Smooth muscle cell (in vitro differentiated cells): Measurements from ENCODE around the gene TAF7. TPM values are rescaled to one million over a fixed set of nuclear protein-coding genes. Genes with fewer than 3 reads are reported as not detected.
"Not testable (repeated sequence)": the region's sequence is repeated elsewhere in the genome, so short reads cannot be mapped to it uniquely, and the experiment has no call there.

Experiments
- DNase-seq: peaks from one replicate; lab custom pipeline; 2025; ENCODE audit not compliant: unreplicated experiment; lab: John Stamatoyannopoulos, UW
- H2AFZ ChIP-seq: fragments of 200-600 bp; sonication (generic); 2 replicates; pipeline ENCODE4 v1.6.0; 2016; ENCODE audit warnings: antibody characterized with exemption, low read depth, mild to moderate bottlenecking
- H3F3A ChIP-seq: fragments of 200-600 bp; sonication (generic); 2 replicates; pipeline ENCODE4 v1.6.0; 2017; ENCODE audit warnings: antibody characterized with exemption, low read depth
- H3K27ac ChIP-seq: fragments of 200-600 bp; sonication (generic); 2 replicates; pipeline ENCODE4 v1.5.1; 2016; ENCODE audit warnings: low read depth, mild to moderate bottlenecking
- H3K27me3 ChIP-seq: fragments of 200-600 bp; sonication (generic); 2 replicates; pipeline ENCODE4 v1.6.1; 2016; ENCODE audit warnings: low read depth, mild to moderate bottlenecking
- H3K36me3 ChIP-seq: fragments of 200-600 bp; sonication (generic); 2 replicates; pipeline ENCODE4 v1.5.1; 2016; ENCODE audit warnings: low read depth
- H3K4me1 ChIP-seq: fragments of 200-600 bp; sonication (generic); 2 replicates; pipeline ENCODE4 v1.5.1; 2016; ENCODE audit warnings: low read depth
- H3K4me2 ChIP-seq: fragments of 200-600 bp; sonication (generic); 2 replicates; pipeline ENCODE4 v1.6.0; 2016; ENCODE audit warnings: mild to moderate bottlenecking
- H3K4me3 ChIP-seq: fragments of 200-600 bp; sonication (generic); 2 replicates; pipeline ENCODE4 v1.5.1; 2016; ENCODE audit warnings: mild to moderate bottlenecking
- H3K79me2 ChIP-seq: fragments of 200-600 bp; sonication (generic); 2 replicates; pipeline ENCODE4 v1.6.0; 2016; ENCODE audit warnings: low read depth, mild to moderate bottlenecking
- H3K9ac ChIP-seq: fragments of 200-600 bp; sonication (generic); 2 replicates; pipeline ENCODE4 v1.6.0; 2016; ENCODE audit warnings: low read depth
- H3K9me3 ChIP-seq: fragments of 200-600 bp; sonication (generic); replicated peaks from 2 replicates; pipeline ENCODE4 v1.5.1; 2016; ENCODE audit warnings: low read depth
- H4K20me1 ChIP-seq: fragments of 200-600 bp; sonication (generic); 2 replicates; pipeline ENCODE4 v1.6.0; 2016; ENCODE audit warnings: low read depth
- WGBS: methylation state at CpG from one replicate; pipeline ENCODE4 v1.1.7; 2016; ENCODE audit warnings: low lambda C conversion rate; 5-methylcytosine and 5-hydroxymethylcytosine counted together
- polyA plus RNA-seq: library from polyadenylated mRNA; unstranded; fragments of >200 nt; fragmentation: Nextera tagmentation; extraction: Ambion mirVana; gene quantifications from 2 replicates; pipeline ENCODE4 v1.2.1, GENCODE V29; 2016
- total RNA-seq: library from RNA; depleted of rRNA; stranded (reverse); fragments of >200 nt; gene quantifications from 2 replicates; pipeline ENCODE4 v1.2.3, GENCODE V29; 2014
- TF ChIP-seq, protein P1 (sequence below): fragments of 200-600 bp; sonication (generic); IDR thresholded peaks from 2 replicates; pipeline ENCODE4 v1.5.1; 2017; ENCODE audit warnings: borderline replicate concordance, mild to moderate bottlenecking, antibody characterized with exemption; ENCODE audit not compliant: insufficient read depth, poor library complexity, severe bottlenecking

TAF7 gene
- total and polyA plus RNA-seq, 2 experiments from 2014 or later = 83.0 to 105 TPM

DNA sequence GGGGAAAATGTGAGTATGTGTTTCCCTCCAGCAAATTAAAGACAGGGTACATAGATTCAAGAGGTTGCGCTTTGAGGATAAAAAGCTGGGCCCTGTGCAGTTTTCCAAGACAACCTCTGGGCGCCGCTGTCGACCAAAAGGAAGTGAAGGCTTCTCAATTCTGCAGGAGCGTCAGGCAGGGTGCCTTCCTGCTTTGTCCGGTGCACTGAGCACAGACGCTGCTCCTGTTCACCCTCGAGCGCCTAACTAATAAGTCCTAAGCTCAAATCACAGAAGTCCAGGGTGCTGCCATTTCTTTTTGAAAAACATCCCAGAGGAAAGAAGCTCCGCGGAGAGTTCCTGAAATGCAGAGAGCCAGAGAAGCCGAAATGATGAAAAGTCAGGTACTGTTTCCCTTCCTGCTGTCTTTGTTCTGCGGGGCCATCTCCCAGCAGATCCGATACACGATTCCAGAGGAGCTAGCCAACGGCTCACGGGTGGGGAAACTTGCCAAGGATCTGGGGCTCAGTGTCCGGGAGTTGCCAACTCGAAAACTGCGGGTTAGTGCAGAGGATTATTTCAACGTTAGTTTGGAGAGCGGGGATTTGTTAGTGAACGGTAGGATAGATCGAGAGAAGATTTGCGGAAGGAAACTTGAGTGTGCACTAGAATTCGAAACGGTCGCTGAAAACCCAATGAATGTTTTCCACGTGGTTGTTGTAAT is 29.5 kb upstream of the TAF7 start, which contains the start of gene PCDHGB1:
TSS of gene PCDHGB1 (plus strand) at position 183 of the 703 bp plus-strand sequence. CDS start at position 345, 162 bp downstream.
- Histone ChIP-seq H3K4me3 (no peak within 1 kb of the TSS), H3K9me3 (peaks cover 6% of the 10 kb centered on the region), H3K27me3 (no peaks in the 10 kb centered on the region), H3K27ac (no peak within 1 kb of the TSS), H3K4me2 (no peak within 1 kb of the TSS), H3K79me2 (no peaks in the 10 kb centered on the region), H3K4me1 (no peaks in the 10 kb centered on the region), H4K20me1 (no peaks in the 10 kb centered on the region), H3K9ac (no peak within 1 kb of the TSS), H3K36me3 (no peaks in the 10 kb centered on the region), H2AFZ (peak within 1 kb of the TSS; percentile 33), H3F3A (no peaks in the 10 kb centered on the region)
- no peak for DNase-seq
- 65% methylated on average over 29 of the region's 29 CpGs for WGBS
- TF ChIP-seq, protein P1, sequence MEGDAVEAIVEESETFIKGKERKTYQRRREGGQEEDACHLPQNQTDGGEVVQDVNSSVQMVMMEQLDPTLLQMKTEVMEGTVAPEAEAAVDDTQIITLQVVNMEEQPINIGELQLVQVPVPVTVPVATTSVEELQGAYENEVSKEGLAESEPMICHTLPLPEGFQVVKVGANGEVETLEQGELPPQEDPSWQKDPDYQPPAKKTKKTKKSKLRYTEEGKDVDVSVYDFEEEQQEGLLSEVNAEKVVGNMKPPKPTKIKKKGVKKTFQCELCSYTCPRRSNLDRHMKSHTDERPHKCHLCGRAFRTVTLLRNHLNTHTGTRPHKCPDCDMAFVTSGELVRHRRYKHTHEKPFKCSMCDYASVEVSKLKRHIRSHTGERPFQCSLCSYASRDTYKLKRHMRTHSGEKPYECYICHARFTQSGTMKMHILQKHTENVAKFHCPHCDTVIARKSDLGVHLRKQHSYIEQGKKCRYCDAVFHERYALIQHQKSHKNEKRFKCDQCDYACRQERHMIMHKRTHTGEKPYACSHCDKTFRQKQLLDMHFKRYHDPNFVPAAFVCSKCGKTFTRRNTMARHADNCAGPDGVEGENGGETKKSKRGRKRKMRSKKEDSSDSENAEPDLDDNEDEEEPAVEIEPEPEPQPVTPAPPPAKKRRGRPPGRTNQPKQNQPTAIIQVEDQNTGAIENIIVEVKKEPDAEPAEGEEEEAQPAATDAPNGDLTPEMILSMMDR = peak; percentile 16

DNA sequence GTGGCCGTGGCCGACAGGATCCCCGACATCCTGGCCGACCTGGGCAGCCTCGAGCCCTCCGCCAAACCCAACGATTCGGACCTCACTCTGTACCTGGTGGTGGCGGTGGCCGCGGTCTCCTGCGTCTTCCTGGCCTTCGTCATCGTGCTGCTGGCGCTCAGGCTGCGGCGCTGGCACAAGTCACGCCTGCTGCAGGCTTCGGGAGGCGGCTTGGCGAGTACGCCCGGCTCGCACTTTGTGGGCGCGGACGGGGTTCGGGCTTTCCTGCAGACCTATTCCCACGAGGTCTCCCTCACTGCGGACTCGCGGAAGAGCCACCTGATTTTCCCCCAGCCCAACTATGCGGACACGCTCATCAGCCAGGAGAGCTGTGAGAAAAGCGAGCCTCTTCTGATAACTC is 25.4 kb upstream of the TAF7 start:
- not testable (repeated sequence) for H3K9ac ChIP-seq, H3F3A ChIP-seq, H3K36me3 ChIP-seq, H3K27ac ChIP-seq, H2AFZ ChIP-seq, H3K27me3 ChIP-seq, H3K79me2 ChIP-seq, H3K9me3 ChIP-seq, H3K4me1 ChIP-seq, H3K4me2 ChIP-seq, DNase-seq, H3K4me3 ChIP-seq, H4K20me1 ChIP-seq
- WGBS = 94% methylated on average over 22 of the region's 35 CpGs

DNA sequence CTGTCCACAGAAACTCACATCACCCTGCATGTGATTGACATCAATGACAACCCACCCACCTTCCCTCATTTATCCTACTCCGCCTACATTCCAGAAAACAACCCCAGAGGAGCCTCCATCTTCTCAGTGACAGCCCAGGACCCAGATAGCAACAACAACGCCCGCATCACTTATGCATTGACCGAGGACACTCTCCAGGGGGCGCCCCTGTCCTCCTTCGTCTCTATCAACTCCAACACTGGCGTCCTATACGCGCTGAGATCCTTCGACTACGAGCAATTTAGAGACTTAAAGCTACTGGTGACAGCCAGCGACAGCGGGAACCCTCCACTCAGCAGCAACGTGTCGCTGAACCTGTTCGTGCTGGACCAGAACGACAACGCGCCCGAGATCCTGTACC is 24.7 kb upstream of the TAF7 start:
- Histone ChIP-seq H3K79me2 (no peaks in the 10 kb centered on the region), H3K4me2 (no peak overlapping the region), H3K4me1 (no peaks in the 10 kb centered on the region), H3K4me3 (no peak overlapping the region), H3K27me3 (no peaks in the 10 kb centered on the region), H3K9me3 (peaks cover 8% of the 10 kb centered on the region), H3K36me3 (no peaks in the 10 kb centered on the region), H3K27ac (no peak overlapping the region), H4K20me1 (no peaks in the 10 kb centered on the region), H2AFZ (no peak overlapping the region), H3K9ac (no peak overlapping the region), H3F3A (no peaks in the 10 kb centered on the region)
- WGBS = 96% methylated on average over 20 of the region's 20 CpGs
- no peak for DNase-seq
- TF ChIP-seq, protein P1 = no peak

DNA sequence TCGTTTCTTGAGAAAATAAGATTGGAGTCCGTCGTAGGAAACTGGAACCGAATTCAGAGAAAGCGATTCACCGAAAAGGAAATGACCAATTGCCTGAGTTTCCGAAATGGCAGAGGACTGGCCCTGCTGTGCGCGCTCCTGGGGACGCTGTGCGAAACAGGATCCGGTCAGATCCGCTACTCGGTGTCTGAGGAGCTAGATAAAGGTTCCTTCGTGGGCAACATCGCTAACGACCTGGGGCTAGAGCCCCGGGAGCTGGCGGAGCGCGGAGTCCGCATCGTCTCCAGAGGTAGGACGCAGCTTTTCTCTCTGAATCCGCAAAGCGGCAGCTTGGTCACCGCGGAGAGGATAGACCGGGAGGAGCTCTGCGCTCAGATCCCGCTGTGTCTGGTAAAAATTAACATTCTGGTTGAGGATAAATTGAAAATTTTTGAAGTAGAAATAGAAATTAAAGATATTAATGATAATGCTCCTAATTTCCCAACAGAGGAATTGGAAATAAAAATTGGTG is 23.4 kb upstream of the TAF7 start:
- Histone ChIP-seq H2AFZ (no peak overlapping the region), H3K36me3 (no peaks in the 10 kb centered on the region), H3K9ac (no peak overlapping the region), H3F3A (no peaks in the 10 kb centered on the region), H3K4me3 (no peak overlapping the region), H3K27ac (no peak overlapping the region), H3K4me2 (no peak overlapping the region), H3K27me3 (no peaks in the 10 kb centered on the region), H3K4me1 (no peaks in the 10 kb centered on the region), H3K9me3 (peaks cover 8% of the 10 kb centered on the region), H3K79me2 (no peaks in the 10 kb centered on the region), H4K20me1 (no peaks in the 10 kb centered on the region)
- DNase-seq = no peak
- 96% methylated on average over 31 of the region's 31 CpGs for WGBS
- TF ChIP-seq, protein P1 = no peak
